Vagina (tissue), 2 donors: Measurements from ENCODE around the gene GAS7. TPM values are rescaled to one million over a fixed set of nuclear protein-coding genes. Genes with fewer than 3 reads are reported as not detected.
"Not testable (repeated sequence)": the region's sequence is repeated elsewhere in the genome, so short reads cannot be mapped to it uniquely, and the experiment has no call there.

Source experiments
- DNase-seq, 2 donors: peaks; one replicate each; pipeline ENCODE4 v3.0.0-alpha.2; 2017; ENCODE audit errors: extremely low spot score in 2 of 2
- H3K27ac ChIP-seq: fragments of 200-600 bp; sonication (generic); one replicate; pipeline ENCODE4 v1.5.1; 2019
- H3K27me3 ChIP-seq: fragments of 200-600 bp; sonication (generic); one replicate; pipeline ENCODE4 v1.5.1; 2019
- H3K36me3 ChIP-seq, 2 donors: fragments of 200-600 bp; sonication (generic); one replicate each; pipeline ENCODE4 v1.5.1; 2017 to 2019
- H3K4me1 ChIP-seq: fragments of 200-600 bp; sonication (generic); one replicate; pipeline ENCODE4 v1.5.1; 2019
- H3K4me3 ChIP-seq, 2 donors: fragments of 200-600 bp; sonication (generic); 1 replicate in 1 of 2; 2 replicates in 1 of 2; pipeline ENCODE4 v1.5.1; 2016 to 2019
- H3K9me3 ChIP-seq: fragments of 200-600 bp; sonication (generic); one replicate; pipeline ENCODE4 v1.5.1; 2019
- CTCF ChIP-seq, 3 experiments: fragments of 450-650 bp in 2 of 3; fragments of 200-600 bp in 1 of 3; sonication (generic) in 1 of 3; IDR thresholded peaks; one replicate each; pipeline ENCODE4 v1.5.1; 2017 to 2019; ENCODE audit warnings: antibody characterized with exemption in 3 of 3, mild to moderate bottlenecking in 2 of 3, moderate library complexity in 2 of 3
- POLR2A ChIP-seq, 2 donors: fragments of 450-650 bp; IDR thresholded peaks; one replicate each; pipeline ENCODE4 v1.6.1; 2017; ENCODE audit warnings: antibody characterized with exemption in 2 of 2, mild to moderate bottlenecking in 2 of 2, moderate library complexity in 2 of 2
- POLR2AphosphoS5 ChIP-seq, 2 donors: sonication (generic); formaldehyde crosslinking; IDR thresholded peaks; one replicate each; pipeline ENCODE4 v1.9.0; 2017; ENCODE audit warnings: antibody characterized with exemption in 2 of 2, mild to moderate bottlenecking in 2 of 2, low read depth in 1 of 2; ENCODE audit not compliant: insufficient read depth in 1 of 2
- intact Hi-C: fragments of 100-400 bp; cut with DNase I; formaldehyde crosslinking; loops from one replicate; pipeline ENCODE4 v1.15.1; 2023
- total RNA-seq: library from RNA; depleted of rRNA; stranded (reverse); fragments of >200 nt; gene quantifications from one replicate; pipeline ENCODE4 v1.2.3, GENCODE V29; 2016

The GAS7 gene
- total RNA-seq, 1 donor from 2014 or later, result 47.1 TPM

GRCh38 chr17:10061111-10061845 is 137.1 kb downstream of the GAS7 start:
- intact Hi-C loops, result no loop called here
- Histone ChIP-seq H3K27ac (peak overlapping the region; percentile 63), H3K36me3 (no peaks in the 10 kb centered on the region), H3K4me1 (peaks cover 54% of the 10 kb centered on the region), H3K4me3 (no peak overlapping the region), H3K27me3 (no peaks in the 10 kb centered on the region), H3K9me3 (no peaks in the 10 kb centered on the region)
- TF ChIP-seq CTCF (IDR thresholded peaks at IDR 0.05) (no peak), POLR2AphosphoS5 (IDR thresholded peaks at IDR 0.05; ENCODE audit: insufficient read depth in 1 of 2, low read depth in 1 of 2) (peak in 1 of 2 donors; percentile 89), POLR2A (IDR thresholded peaks at IDR 0.05) (no peak)
- no peak for DNase-seq

GRCh38 chr17:10060526-10060925 is 137.9 kb downstream of the GAS7 start:
- Histone ChIP-seq H3K9me3 (no peaks in the 10 kb centered on the region), H3K4me1 (peaks cover 54% of the 10 kb centered on the region), H3K27me3 (no peaks in the 10 kb centered on the region), H3K4me3 (no peak overlapping the region), H3K27ac (no peak overlapping the region), H3K36me3 (no peaks in the 10 kb centered on the region)
- no peak for TF ChIP-seq POLR2A (IDR thresholded peaks at IDR 0.05)
- intact Hi-C loops, result no loop called here
- no peak for DNase-seq

- Histone ChIP-seq H3K9me3 (no peaks in the 10 kb centered on the region), H3K27ac (no peak overlapping the region), H3K27me3 (no peaks in the 10 kb centered on the region), H3K4me1 (peaks cover 55% of the 10 kb centered on the region), H3K36me3 (no peaks in the 10 kb centered on the region), H3K4me3 (no peak overlapping the region)
- no peak for TF ChIP-seq POLR2A (IDR thresholded peaks at IDR 0.05)
- TF ChIP-seq CTCF (IDR thresholded peaks at IDR 0.05), result no peak
- no peak for TF ChIP-seq POLR2AphosphoS5 (IDR thresholded peaks at IDR 0.05; ENCODE audit: insufficient read depth in 1 of 2, low read depth in 1 of 2)
- intact Hi-C loops, result no loop called here
- no peak for DNase-seq
These were observed 138.7 kb downstream of the GAS7 start for GRCh38 chr17:10059684-10060211.

- Histone ChIP-seq H3K4me3 (no peak overlapping the region), H3K27me3 (no peaks in the 10 kb centered on the region), H3K9me3 (no peaks in the 10 kb centered on the region), H3K27ac (no peak overlapping the region), H3K36me3 (no peaks in the 10 kb centered on the region), H3K4me1 (peaks cover 57% of the 10 kb centered on the region)
- intact Hi-C loops, result no loop called here
- no peak for TF ChIP-seq POLR2A (IDR thresholded peaks at IDR 0.05)
- no peak for TF ChIP-seq POLR2AphosphoS5 (IDR thresholded peaks at IDR 0.05; ENCODE audit: insufficient read depth in 1 of 2, low read depth in 1 of 2)
- no peak for TF ChIP-seq CTCF (IDR thresholded peaks at IDR 0.05)
- no peak for DNase-seq
These were observed 139.3 kb downstream of the GAS7 start for GRCh38 chr17:10058921-10059683.

- DNase-seq, intact Hi-C loops: not testable (repeated sequence)
- H3K4me1 ChIP-seq, result peaks cover 49% of the 10 kb centered on the region
These were observed 140.9 kb downstream of the GAS7 start for GRCh38 chr17:10057466-10057865.

More at GRCh38 chr17:10057466-10057865, 140.9 kb downstream of the GAS7 start:
- H3K27me3 ChIP-seq, H3K4me3 ChIP-seq, H3K9me3 ChIP-seq, H3K36me3 ChIP-seq, H3K27ac ChIP-seq: not testable (repeated sequence)
